ENCODE measurements around the gene CD14.

The CD14 gene

GRCh38 chr5:140674629-140675028 lies 41.7 kb upstream of the CD14 start:
- no peaks in the 10 kb centered on the region for H3F3A ChIP-seq (ENCODE audit: insufficient read depth)
- no peak overlapping the region for H3K4me3 ChIP-seq (ENCODE audit: insufficient read depth, low read length, poor library complexity, severe bottlenecking)
- H3K4me2 ChIP-seq (ENCODE audit: low read depth, low read length, poor library complexity, severe bottlenecking), result no peak overlapping the region
- H3K27me3 ChIP-seq (ENCODE audit: low read length), result no peaks in the 10 kb centered on the region
- H3K36me3 ChIP-seq (ENCODE audit: low read length), result 0 out of 2 replicates have a peak, but pooled peaks cover 3% of the 10 kb centered on the region
- no peaks in the 10 kb centered on the region for H4K20me1 ChIP-seq (ENCODE audit: low read depth, low read length)
- no peaks in the 10 kb centered on the region for H3K9me2 ChIP-seq (replicated peaks; ENCODE audit: insufficient read depth, low read length)
- no peak overlapping the region for H3K9ac ChIP-seq (ENCODE audit: low read length)
- H2AFZ ChIP-seq (ENCODE audit: low read depth, low read length, severe bottlenecking), result no peak overlapping the region
- H3K79me2 ChIP-seq (ENCODE audit: insufficient read depth, low read length), result no peaks in the 10 kb centered on the region
- TF ChIP-seq CTCF (IDR thresholded peaks at IDR 0.05; ENCODE audit: insufficient read depth, low read length, poor library complexity, severe bottlenecking) (no peak), EZH2phosphoT487 (conservative IDR thresholded peaks at IDR 0.05; ENCODE audit: low read length) (no peak)
- H3K27ac ChIP-seq (ENCODE audit: low read depth, low read length), result no peak overlapping the region
- H3K9me3 ChIP-seq (ENCODE audit: insufficient read depth, low read length), result no peaks in the 10 kb centered on the region

- H3K27ac ChIP-seq (ENCODE audit: low read depth, low read length), result no peak overlapping the region
- no peak overlapping the region for H3K9ac ChIP-seq (ENCODE audit: low read length)
- no peak overlapping the region for H2AFZ ChIP-seq (ENCODE audit: low read depth, low read length, severe bottlenecking)
- H3K27me3 ChIP-seq (ENCODE audit: low read length), result no peaks in the 10 kb centered on the region
- no peaks in the 10 kb centered on the region for H3K9me3 ChIP-seq (ENCODE audit: insufficient read depth, low read length)
- H3F3A ChIP-seq (ENCODE audit: insufficient read depth), result no peaks in the 10 kb centered on the region
- no peak for TF ChIP-seq CTCF (IDR thresholded peaks at IDR 0.05; ENCODE audit: insufficient read depth, low read length, poor library complexity, severe bottlenecking)
- no peak for TF ChIP-seq EZH2phosphoT487 (conservative IDR thresholded peaks at IDR 0.05; ENCODE audit: low read length)
- no peaks in the 10 kb centered on the region for H4K20me1 ChIP-seq (ENCODE audit: low read depth, low read length)
- no peaks in the 10 kb centered on the region for H3K79me2 ChIP-seq (ENCODE audit: insufficient read depth, low read length)
- H3K4me2 ChIP-seq (ENCODE audit: low read depth, low read length, poor library complexity, severe bottlenecking), result no peak overlapping the region
- H3K36me3 ChIP-seq (ENCODE audit: low read length), result 0 out of 2 replicates have a peak, but pooled peaks cover 2% of the 10 kb centered on the region
- no peak overlapping the region for H3K4me3 ChIP-seq (ENCODE audit: insufficient read depth, low read length, poor library complexity, severe bottlenecking)
- H3K9me2 ChIP-seq (replicated peaks; ENCODE audit: insufficient read depth, low read length), result no peaks in the 10 kb centered on the region
Observed at GRCh38 chr5:140674211-140674610, 41.2 kb upstream of the CD14 start.

GRCh38 chr5:140673187-140673976 lies 40.4 kb upstream of the CD14 start, which contains the start of gene DND1:
TSS of gene DND1 (minus strand) at chr5:140673576. CDS start at chr5:140673542, 34 bp downstream.
- Histone ChIP-seq H3K9me2 (replicated peaks; ENCODE audit: insufficient read depth, low read length) (no peaks in the 10 kb centered on the region), H3F3A (ENCODE audit: insufficient read depth) (no peaks in the 10 kb centered on the region), H3K79me2 (ENCODE audit: insufficient read depth, low read length) (no peaks in the 10 kb centered on the region), H3K4me2 (ENCODE audit: low read depth, low read length, poor library complexity, severe bottlenecking) (no peak within 1 kb of the TSS), H4K20me1 (ENCODE audit: low read depth, low read length) (no peaks in the 10 kb centered on the region), H3K4me3 (ENCODE audit: insufficient read depth, low read length, poor library complexity, severe bottlenecking) (no peak within 1 kb of the TSS), H3K36me3 (ENCODE audit: low read length) (no peaks in the 10 kb centered on the region), H3K9me3 (ENCODE audit: insufficient read depth, low read length) (no peaks in the 10 kb centered on the region), H2AFZ (ENCODE audit: low read depth, low read length, severe bottlenecking) (no peak within 1 kb of the TSS), H3K27me3 (ENCODE audit: low read length) (no peaks in the 10 kb centered on the region), H3K9ac (ENCODE audit: low read length) (no peak within 1 kb of the TSS), H3K27ac (ENCODE audit: low read depth, low read length) (no peak within 1 kb of the TSS)
- TF ChIP-seq CTCF (IDR thresholded peaks at IDR 0.05; ENCODE audit: insufficient read depth, low read length, poor library complexity, severe bottlenecking) (no peak), EZH2phosphoT487 (conservative IDR thresholded peaks at IDR 0.05; ENCODE audit: low read length) (no peak)
